ENCODE measurements around the gene ACTG1.
A peak's percentile ranks its signal among the peaks of the same experiment; 100 is the strongest.

ACTG1 gene

DNA sequence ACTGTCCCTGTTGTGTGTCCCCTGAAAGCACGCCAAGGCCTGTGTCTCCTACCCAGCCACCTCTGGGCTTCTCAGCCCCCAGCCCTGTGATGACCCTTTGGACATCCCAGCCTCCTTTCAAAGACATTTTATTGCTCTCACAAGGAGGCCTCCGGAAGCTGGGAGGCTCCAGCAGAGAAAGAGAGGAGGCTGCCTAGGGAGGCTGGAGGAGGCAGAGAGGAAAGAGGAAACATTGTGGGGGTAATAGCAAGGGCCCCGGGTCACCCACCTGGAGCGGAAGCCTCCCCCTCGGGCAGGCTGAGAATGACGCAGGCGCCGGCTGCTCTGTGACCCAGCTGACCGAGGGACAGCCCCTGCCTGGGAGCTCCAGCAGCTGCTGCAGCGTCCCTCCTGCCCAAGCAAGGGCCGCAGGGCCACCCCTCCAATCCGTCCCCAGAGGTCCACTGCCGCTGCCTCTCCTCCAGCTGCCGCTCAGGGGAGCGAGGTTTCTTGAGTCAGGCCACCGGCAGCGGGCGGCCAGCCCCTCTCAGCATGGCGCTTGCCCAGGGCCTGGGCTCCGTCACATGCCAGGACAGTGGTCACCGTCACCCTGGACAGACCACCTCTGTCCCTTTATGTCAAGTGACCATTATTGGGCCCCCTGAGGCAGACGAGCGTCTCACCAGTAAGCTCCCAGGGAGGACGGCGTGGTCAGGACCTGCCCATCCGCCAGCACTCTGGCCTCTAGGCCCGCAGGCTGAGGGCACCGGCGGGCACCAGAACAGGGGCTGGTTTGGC is 29.3 kb downstream of the ACTG1 start:
- no peak for DNase-seq

GRCh38 chr17:81482673-81483072 is 29.9 kb downstream of the ACTG1 start:
- no peak for DNase-seq

DNA sequence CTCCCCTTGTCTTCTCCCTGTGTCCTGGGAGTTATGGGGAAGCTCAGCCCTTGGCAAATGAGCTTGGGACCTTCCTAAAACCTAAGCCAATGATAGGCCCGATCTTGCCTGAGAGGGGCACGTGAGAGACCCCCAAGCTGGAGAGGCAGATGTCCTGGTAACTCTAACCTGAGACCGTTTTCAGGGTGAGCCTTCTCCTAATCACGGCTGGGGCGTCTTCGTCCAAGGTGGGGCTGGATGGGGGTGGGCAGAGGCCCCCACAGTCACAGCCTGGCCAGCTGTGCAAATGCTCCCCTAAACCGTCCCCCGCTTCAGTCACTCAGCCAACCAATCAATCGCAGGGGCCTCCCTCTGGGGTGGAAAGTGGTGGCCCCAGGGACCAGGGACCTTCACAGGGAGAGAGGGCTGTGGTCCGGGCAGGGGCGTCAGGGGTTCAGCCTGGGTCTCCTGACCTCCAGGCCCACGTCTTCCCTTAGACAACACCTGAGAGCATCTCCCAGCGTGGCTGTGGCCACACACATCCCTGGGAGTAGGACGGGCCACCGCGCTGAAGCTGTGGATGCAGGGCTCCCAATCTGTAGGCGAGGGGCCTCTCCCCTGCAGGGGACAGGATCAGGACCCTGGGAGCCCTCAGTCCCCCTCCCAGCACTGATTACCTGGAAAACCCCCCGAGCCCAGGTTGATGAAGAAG is 30.6 kb downstream of the ACTG1 start:
- DNase-seq = no peak

DNA sequence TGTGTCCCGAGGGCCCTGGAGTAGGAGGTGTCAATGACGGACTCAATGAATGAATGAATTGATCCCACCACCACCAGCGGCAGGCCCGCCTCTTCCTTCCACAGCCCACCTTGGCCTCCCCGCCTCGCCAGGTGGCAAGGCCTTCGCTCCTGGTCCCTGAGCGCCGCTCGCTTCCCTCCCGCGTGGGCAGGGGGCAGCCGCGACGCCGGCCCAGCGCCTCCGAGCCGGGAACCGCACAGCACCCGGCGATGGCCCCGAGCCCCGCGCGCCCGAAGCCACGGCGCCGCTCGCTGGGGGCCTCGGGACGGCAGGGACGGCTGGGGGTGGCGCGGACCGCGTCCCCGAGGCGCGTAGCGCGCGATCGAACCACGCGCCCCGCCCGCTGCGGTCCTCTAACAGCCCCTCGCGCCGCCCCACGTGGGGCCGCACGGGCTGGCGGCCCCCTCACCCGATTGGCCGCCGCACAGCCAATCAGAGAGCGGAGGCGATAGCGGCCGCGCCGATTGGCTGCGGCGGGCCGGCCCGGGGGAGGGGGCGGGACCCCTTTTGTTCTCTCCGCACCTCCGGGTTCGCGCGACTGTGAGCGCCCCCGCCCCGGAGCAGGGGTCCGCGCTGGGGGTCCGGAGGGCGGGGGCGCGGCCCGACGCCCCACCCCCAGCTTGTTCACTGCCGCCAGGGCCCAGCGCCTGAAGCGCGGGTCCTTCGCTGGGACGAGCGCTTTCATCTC is 31.4 kb downstream of the ACTG1 start:
- DNase-seq = peak in 56 of 58 donors; percentile 19 to 83 (median 67)

GRCh38 chr17:81480140-81481072 is 32.2 kb downstream of the ACTG1 start:
- DNase-seq = peak in 1 of 58 donors; percentile 55

GRCh38 chr17:81479175-81480071 is 33.2 kb downstream of the ACTG1 start:
- DNase-seq = no peak

GRCh38 chr17:81478119-81478518 is 34.5 kb downstream of the ACTG1 start:
- no peak for DNase-seq

- DNase-seq = no peak
Observed at GRCh38 chr17:81477173-81477572, 35.4 kb downstream of the ACTG1 start.

DNA sequence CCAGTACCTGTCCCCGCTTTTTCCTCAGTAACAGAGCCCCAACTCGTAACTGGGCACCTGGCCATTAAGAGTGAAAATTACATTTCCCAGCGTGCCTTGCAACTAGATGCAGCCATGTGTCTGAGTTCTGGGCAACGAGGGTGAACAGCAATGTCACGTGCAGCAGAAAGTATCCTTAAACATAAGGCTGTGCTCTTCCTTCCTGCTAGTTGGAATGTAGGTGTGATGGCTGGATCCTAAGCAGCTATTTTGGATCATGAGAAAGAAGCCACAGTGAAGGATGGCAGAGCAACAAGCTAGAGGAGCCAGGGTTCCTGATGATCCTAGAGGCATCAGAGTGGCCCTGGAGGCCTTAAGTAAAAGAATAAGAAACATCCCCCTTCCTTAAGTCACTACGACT is 36.0 kb downstream of the ACTG1 start:
- DNase-seq = no peak

DNA sequence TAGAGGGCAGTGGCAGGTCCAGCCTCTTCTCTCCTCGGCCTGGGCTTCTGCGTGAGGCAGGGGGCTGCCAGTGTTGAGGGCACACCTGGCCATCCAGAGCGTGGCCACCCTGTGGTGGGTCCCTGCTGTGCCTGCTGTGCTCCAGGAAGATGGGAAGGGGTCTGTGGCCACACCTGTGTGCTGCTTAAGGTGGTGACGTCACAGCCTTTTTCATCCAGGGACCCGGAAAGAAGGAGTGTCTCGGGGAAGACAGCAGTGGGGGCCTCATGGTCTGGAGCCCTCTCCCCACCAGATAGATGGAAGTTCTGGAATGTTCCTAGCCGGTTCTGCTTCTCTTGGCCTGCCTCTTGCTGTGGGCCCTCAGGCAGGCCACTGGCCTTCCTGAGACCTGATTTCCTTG is 36.5 kb downstream of the ACTG1 start:
- DNase-seq = no peak

DNA sequence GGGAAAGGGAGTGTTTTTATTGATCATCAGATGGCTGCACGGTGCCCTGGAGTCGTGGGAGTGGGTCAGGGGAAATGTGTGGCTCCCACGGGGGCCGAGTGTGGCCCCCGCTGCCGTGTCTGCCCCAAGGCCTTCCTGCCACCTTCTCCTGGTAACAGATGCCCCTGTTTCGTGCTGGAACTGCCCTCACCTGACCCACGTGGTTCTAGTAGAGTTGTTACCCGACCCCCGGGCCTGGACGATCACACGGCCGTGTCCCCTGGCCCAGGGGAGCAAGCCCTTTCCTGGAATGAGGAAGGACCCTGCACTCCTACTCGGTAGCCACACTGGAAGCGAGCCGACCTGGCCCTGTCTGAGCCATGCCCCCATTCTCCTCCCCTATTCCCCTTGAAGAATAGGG is 37.6 kb downstream of the ACTG1 start:
- no peak for DNase-seq

- DNase-seq = no peak
Observed at GRCh38 chr17:81473019-81473418, 39.6 kb downstream of the ACTG1 start.

GRCh38 chr17:81471818-81472456 is 40.7 kb downstream of the ACTG1 start:
- DNase-seq = peak in 55 of 58 donors; percentile 15 to 84 (median 55)

DNA sequence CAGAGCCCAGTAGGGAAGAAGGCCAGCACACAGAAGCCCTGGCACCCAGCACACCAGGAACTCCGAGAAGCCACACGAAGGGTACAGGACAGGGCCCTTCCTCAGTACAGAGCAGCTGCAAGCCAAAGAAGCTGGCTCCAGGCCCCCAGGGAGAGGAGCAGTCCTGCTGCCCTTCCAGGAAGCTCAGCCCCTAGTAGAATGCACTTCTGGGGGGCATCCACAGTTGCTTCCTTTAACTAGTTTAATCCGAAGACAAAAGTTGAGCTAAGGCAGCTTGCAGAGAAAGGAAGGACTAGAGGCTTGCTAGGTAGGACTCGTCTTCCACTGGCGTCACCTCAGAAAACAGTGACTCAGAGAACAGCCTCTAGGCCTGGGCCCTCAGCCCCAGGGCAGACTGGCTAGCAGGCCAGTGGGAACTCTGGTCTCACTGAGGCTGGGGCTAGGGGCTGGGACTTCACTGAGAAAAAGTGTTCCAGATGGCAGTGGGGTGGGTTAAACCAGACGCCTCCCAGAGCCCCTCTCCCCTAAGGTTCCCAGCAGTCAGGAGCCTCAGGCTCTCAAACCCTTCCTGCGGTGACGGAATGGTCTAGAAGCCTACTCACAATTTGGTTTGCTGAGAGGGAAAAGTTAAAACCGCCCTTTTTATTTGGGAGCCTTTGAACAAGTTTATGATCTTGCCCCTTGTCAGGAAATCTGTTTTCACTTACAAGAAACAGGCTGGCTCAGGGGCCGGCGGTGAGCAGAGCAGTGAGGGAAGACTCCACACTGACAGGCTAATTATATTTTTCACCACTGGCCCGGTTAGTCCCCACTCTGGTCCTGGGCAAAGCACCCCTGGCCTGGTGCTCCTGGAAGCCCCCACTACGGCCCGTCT is 41.4 kb downstream of the ACTG1 start:
- DNase-seq = peak in 1 of 58 donors; percentile 67

GRCh38 chr17:81470270-81470943 is 42.2 kb downstream of the ACTG1 start:
- peak in 6 of 58 donors; percentile 22 to 67 (median 32) for DNase-seq

GRCh38 chr17:81469266-81469665 is 43.3 kb downstream of the ACTG1 start:
- DNase-seq = no peak

- DNase-seq = peak in 1 of 58 donors; percentile 26
Observed at GRCh38 chr17:81468770-81469121, 43.9 kb downstream of the ACTG1 start.
